ENCODE results near the gene MTX2. TPM values are rescaled to one million over a fixed set of nuclear protein-coding genes. Genes with fewer than 3 reads are reported as not detected.
A peak's percentile ranks its signal among the peaks of the same experiment; 100 is the strongest.

Gene MTX2
- total RNA-seq (2021; ENCODE audit: unreplicated experiment) (28.7 TPM), Bru-seq, nascent RNA (percentile 86 among the genes with signal in this experiment), BruChase-seq, experiment 1, labeled RNA remaining after a 2-hour chase (percentile 93 among the genes with signal in this experiment), BruChase-seq, experiment 2, labeled RNA remaining after a 6-hour chase (percentile 80 among the genes with signal in this experiment)
- polyA plus RNA-seq (2012; ENCODE audit: insufficient read length) = 34.5 TPM
- long read RNA-seq, transcript MTX2-202 (11 exons, 1,592 nt) = minor isoform, 7 of 66 reads
- long read RNA-seq, transcript MTX2-201 (10 exons, 1,364 nt) = major isoform, 37 of 66 reads
- long read RNA-seq, partial matches to known transcripts = 11 of 66 reads
- long read RNA-seq, other reads (novel, unspliced or antisense) = 11 of 66 reads

DNA sequence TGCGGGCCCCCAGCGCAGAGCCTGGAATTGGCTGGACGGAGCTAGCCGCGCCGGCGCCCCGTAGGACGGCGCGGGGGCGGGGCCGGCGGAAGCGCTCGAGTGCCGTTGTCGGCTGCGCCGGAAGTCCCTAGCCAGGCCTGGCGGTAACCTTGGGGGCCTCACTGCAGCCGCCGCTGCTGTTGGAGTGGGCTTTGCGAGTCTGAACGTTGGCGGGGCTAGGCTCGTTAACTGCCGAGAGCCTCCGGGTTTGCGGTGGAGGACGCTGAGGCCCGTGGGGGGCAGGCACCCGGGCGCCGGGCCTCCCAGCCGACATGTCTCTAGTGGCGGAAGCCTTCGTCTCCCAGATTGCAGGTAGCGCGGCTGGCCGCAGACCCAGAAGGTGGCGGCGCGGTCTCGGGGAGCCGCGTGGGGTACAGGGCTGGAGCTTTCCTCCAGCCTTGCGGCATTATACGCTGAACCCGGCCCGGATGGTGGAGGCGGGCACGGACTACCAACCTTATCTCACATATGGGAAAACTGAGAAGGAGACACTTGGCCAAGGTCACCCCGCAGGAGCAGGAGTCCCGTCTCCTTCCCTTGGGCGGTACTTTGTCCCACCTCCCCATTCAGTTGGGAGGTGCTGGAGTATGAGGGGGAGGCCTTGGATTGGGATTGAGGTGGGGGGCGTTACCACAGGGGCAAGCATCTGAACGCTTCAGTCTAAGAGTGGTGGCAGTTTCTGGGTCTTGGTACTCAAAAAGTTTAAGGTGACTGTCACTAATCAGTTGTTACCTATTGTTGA, at the start of gene MTX2:
Gene MTX2, plus strand, starts transcription at position 124 of the 781 bp plus-strand sequence. Its CDS starts 188 bp downstream, at position 312.
- Histone ChIP-seq H3K9me3 (ENCODE audit: control insufficient read depth, insufficient read depth, low read depth, low read length) (no peaks in the 10 kb centered on the region), H3K27ac (ENCODE audit: low read length) (peak within 1 kb of the TSS; percentile 84), H3K4me1 (ENCODE audit: control insufficient read depth, insufficient read depth, low read length) (peaks cover 9% of the 10 kb centered on the region; the same call in 1 of the 2 replicates), H3K36me3 (ENCODE audit: control insufficient read depth, insufficient read depth, low read length) (no peaks in the 10 kb centered on the region; the same call in 1 of the 2 replicates), H3K4me3 (ENCODE audit: low read depth in 2 of 2, low read length in 2 of 2) (peak within 1 kb of the TSS; percentile 81 to 99), H3K27me3 (ENCODE audit: control insufficient read depth, insufficient read depth, low read length) (no peaks in the 10 kb centered on the region)
- CTCF ChIA-PET = interaction anchor here (0.5 kb wide), 1 partner anchor 285 kb away, joined by 3 read pairs; no protein-coding TSS in a partner anchor
- no peak for DNase-seq (ENCODE audit: low read depth, low spot score)
- POLR2A ChIA-PET = interaction anchor here (0.7 kb wide), 1 partner anchor 227 kb away, joined by 3 read pairs; no protein-coding TSS in a partner anchor
- in situ Hi-C loops (cut with HindIII; ENCODE audit: low pct_unique_long_range_greater_than_20kb, low sequenced_read_pairs) (no loop called here), intact Hi-C loops (cut with micrococcal nuclease; ENCODE audit: unreplicated experiment) (loop anchor here (10.0 kb wide), 1 partner anchor 185 kb away; no protein-coding TSS in a partner anchor)
- peak; percentile 100 for ATAC-seq
- BruUV-seq (replicated peaks) = no TSS peak
- TF ChIP-seq TCF7L2 (IDR thresholded peaks at IDR 0.05; ENCODE audit: low read depth, low read length) (0 out of 2 replicates have a peak, but pooled peaks have one; percentile 32), SIN3A (IDR thresholded peaks at IDR 0.05; ENCODE audit: borderline replicate concordance, insufficient read depth, low read depth, low read length) (peak; percentile 24; the same call in 1 of the 2 replicates), POLR2AphosphoS5 (IDR thresholded peaks at IDR 0.05; ENCODE audit: low read depth, low read length) (peak; percentile 89)
- TF ChIP-seq, protein P1, sequence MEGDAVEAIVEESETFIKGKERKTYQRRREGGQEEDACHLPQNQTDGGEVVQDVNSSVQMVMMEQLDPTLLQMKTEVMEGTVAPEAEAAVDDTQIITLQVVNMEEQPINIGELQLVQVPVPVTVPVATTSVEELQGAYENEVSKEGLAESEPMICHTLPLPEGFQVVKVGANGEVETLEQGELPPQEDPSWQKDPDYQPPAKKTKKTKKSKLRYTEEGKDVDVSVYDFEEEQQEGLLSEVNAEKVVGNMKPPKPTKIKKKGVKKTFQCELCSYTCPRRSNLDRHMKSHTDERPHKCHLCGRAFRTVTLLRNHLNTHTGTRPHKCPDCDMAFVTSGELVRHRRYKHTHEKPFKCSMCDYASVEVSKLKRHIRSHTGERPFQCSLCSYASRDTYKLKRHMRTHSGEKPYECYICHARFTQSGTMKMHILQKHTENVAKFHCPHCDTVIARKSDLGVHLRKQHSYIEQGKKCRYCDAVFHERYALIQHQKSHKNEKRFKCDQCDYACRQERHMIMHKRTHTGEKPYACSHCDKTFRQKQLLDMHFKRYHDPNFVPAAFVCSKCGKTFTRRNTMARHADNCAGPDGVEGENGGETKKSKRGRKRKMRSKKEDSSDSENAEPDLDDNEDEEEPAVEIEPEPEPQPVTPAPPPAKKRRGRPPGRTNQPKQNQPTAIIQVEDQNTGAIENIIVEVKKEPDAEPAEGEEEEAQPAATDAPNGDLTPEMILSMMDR (IDR thresholded peaks at IDR 0.05) = 0 out of 2 replicates have a peak, but pooled peaks have one; percentile 10
- TF ChIP-seq, protein P2, sequence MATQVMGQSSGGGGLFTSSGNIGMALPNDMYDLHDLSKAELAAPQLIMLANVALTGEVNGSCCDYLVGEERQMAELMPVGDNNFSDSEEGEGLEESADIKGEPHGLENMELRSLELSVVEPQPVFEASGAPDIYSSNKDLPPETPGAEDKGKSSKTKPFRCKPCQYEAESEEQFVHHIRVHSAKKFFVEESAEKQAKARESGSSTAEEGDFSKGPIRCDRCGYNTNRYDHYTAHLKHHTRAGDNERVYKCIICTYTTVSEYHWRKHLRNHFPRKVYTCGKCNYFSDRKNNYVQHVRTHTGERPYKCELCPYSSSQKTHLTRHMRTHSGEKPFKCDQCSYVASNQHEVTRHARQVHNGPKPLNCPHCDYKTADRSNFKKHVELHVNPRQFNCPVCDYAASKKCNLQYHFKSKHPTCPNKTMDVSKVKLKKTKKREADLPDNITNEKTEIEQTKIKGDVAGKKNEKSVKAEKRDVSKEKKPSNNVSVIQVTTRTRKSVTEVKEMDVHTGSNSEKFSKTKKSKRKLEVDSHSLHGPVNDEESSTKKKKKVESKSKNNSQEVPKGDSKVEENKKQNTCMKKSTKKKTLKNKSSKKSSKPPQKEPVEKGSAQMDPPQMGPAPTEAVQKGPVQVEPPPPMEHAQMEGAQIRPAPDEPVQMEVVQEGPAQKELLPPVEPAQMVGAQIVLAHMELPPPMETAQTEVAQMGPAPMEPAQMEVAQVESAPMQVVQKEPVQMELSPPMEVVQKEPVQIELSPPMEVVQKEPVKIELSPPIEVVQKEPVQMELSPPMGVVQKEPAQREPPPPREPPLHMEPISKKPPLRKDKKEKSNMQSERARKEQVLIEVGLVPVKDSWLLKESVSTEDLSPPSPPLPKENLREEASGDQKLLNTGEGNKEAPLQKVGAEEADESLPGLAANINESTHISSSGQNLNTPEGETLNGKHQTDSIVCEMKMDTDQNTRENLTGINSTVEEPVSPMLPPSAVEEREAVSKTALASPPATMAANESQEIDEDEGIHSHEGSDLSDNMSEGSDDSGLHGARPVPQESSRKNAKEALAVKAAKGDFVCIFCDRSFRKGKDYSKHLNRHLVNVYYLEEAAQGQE (IDR thresholded peaks at IDR 0.05; ENCODE audit: insufficient read depth in 1 of 2, low read depth in 2 of 2, low read length in 1 of 2) = no peak

DNA sequence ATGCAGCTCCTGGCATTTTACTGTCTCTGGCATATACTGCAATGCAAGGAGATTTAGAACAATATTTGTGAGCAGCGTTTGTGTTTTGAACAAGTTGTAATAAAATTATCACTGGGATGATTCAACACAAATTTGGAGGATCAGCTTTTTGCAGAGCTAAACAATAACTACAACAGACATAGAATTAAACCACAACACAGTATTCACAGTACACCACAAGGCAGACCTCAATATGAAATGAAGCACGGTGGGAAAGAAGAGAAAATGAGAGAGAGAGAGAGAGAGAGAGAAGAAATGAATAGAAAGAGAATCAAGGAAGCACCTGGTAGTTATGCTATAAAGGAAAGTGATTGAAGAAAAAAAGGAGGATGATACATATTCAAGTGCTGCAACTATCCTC, 41.4 kb upstream of the MTX2 start:
- H3K4me3 ChIP-seq (ENCODE audit: low read depth in 2 of 2, low read length in 2 of 2) = no peak overlapping the region
- intact Hi-C loops (cut with micrococcal nuclease; ENCODE audit: unreplicated experiment) = no loop called here
- no peak overlapping the region for H3K27ac ChIP-seq (ENCODE audit: low read length)
- POLR2A ChIA-PET = no interaction called here
- no peaks in the 10 kb centered on the region for H3K9me3 ChIP-seq (ENCODE audit: control insufficient read depth, insufficient read depth, low read depth, low read length)
- BruUV-seq (replicated peaks) = no TSS peak
- DNase-seq (ENCODE audit: low read depth, low spot score) (no peak), ATAC-seq (no peak)
- no peaks in the 10 kb centered on the region for H3K4me1 ChIP-seq (ENCODE audit: control insufficient read depth, insufficient read depth, low read length)
- TF ChIP-seq SIN3A (IDR thresholded peaks at IDR 0.05; ENCODE audit: borderline replicate concordance, insufficient read depth, low read depth, low read length) (no peak), TCF7L2 (IDR thresholded peaks at IDR 0.05; ENCODE audit: low read depth, low read length) (no peak), POLR2AphosphoS5 (IDR thresholded peaks at IDR 0.05; ENCODE audit: low read depth, low read length) (no peak)
- TF ChIP-seq, protein P2 (IDR thresholded peaks at IDR 0.05; ENCODE audit: insufficient read depth in 1 of 2, low read depth in 2 of 2, low read length in 1 of 2) = no peak
- TF ChIP-seq, protein P1 (IDR thresholded peaks at IDR 0.05) = no peak
- H3K36me3 ChIP-seq (ENCODE audit: control insufficient read depth, insufficient read depth, low read length) = no peaks in the 10 kb centered on the region
- in situ Hi-C loops (cut with HindIII; ENCODE audit: low pct_unique_long_range_greater_than_20kb, low sequenced_read_pairs) = no loop called here
- peaks cover 11% of the 10 kb centered on the region for H3K27me3 ChIP-seq (ENCODE audit: control insufficient read depth, insufficient read depth, low read length)
- CTCF ChIA-PET = no interaction called here

All from Panc1 (cell line).